ENCODE results near the gene HOXB6.

The HOXB6 gene

DNA sequence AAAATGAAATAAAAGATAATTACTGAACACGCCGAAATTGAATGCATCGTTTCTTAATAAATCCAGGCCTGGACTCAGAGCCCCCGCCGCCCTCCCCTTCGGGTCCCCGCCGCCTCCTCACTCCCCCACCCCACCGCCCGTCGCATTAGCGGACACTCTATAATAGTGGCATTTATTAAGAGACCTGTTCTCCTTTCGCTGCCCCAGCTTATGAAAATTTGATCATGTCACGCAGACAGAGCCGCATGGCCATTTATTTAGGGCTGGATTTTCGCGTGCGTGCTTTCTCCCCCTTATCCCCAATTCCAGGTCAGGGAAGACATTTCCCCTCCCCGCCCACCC, 53.6 kb downstream of the HOXB6 start:
- no peak for DNase-seq

DNA sequence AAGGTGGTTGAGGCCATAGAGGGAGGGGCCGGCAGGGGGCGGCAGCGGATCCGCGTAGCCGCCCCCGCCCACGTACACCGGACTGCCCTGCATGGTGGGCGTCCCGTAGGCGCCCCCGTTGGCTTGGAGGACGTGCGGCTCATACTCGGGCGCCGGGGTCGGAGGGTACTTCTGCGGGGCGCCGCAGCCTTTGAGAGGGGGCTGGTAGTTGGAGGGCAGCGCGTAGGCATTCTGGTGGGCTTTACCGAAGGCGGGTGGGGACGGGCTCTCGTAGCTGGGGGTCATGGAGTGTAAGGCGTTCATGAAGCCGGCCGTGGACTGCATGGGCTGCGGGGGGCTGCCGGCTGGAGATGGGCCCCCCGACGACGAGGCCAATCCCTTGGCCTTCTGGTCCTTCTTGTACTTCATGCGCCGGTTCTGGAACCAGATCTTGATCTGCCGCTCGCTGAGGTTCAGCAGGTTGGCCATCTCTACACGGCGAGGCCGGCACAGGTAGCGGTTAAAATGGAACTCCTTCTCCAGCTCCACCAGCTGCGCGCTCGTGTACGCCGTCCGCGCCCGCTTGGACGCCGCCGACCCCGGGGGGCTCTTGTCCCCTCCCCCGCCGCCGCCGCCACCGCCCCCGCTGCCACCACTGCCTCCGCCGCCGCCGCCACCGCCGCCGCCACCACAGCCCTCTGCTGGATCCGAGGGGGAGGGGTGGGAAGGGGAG, 54.1 kb downstream of the HOXB6 start:
- DNase-seq = peak; percentile 71

DNA sequence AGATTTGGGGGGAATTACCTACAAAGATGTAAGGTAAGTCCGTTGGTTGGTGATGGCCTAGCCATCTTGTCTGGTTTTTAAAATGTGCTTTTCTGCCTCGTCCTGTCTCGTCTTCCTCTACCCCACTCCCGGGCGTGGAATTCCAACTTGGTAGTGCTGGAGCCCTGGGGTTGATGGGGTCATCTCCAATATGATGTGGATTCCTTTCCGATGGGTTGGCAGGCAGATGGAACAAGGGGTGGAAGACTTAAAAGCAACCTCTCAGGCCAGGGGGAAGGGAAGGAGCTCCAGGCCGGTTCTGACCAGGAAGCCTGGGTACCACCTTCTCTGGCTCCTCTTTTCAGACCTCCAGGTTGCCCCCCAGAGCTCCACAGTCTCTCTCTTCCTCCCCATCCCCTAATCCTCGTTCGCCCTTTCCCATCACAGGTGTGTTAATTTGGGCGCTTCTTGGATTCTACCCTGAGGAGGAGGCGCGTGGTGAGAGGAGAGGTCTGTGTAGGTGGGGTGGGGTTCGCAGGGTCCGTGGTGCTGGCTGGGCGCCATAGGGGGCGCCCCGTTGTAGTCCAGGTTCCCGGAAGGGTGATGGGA, 54.8 kb downstream of the HOXB6 start:
- peak; percentile 58 for DNase-seq

DNA sequence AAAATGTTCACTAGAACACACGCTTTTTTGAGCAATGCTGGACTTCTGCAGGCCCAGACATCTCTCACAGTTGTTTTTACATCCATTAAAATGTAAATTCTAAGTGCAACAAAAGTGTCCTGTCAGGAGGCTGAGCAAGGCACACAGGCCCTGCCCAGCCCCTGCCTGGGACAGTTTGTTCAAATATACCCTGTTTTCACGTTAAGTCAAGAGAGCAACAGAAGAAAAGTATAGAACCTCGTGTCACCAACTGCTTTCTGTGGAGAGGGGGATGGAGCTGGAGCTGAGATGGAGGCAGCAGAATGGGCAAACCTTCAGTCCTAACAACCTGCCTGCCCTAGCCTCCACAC, 55.5 kb downstream of the HOXB6 start:
- no peak for DNase-seq

DNA sequence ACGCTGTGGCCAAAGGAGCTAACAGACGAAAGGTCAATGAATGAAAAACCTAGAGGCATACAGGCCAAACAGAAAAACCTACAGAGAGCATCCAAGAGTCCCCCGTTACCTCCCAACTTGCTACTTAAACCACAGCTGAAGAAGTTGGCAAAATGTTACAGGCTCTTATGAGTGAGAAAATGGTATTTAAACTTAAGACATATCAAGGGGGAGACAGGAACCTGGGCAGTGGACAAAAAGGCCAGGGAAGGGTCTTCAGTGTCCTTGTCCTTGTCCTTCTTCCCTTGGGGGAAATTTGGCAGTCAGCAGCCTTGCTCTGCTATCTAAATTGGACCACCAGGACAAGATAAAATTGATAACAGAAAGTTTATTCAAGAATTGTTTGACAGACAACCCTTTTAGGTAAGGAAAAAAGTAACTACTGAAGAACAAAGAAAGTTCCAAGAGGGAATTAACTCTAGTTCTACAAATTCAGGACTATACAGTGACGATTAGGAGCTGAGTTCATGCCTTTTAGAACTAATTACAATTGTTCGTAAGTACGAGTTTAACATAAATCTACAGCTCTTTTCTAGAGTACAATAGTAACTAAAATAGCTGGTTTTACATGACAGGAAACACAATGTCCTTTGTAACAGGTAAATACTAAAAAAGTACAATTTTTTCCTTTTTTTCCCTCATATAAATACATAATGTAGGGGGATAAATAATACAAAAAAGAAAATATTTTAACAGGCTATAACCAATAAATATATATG, 56.1 kb downstream of the HOXB6 start:
- DNase-seq = peak; percentile 49

DNA sequence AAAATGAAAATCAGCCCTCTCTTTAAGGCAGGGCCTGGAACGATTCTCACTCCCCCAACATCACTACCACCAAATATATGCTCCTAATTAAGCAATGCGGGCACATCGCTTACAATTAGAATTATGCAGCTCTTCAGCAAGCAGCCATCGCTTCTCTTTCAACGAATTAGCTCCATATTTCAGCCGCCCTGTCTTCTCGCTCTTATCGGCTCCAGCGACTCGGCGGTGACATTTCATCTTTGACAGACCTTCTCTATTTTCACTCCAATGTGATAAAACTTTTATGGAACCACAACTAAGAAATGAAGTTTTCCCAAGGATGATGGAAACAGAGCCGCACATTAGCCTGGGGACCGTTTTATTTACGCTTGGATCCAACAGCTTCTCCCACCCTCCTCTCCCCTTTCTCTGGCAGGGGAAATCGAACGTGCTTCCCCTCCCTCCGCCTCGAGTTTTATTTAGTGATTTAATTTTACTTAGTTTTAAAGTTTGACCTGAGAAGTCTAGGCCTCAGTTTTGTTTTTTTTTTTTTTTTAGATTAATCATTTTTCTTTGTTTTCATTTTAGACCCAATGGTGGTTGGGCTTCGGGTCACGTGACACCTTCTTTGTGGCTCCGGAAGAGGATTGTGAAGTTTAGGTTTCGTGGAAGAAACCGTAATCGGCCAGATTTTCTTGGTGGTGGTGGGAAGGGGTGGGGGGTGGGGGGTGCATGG, 56.8 kb downstream of the HOXB6 start:
- peak; percentile 52 for DNase-seq

DNA sequence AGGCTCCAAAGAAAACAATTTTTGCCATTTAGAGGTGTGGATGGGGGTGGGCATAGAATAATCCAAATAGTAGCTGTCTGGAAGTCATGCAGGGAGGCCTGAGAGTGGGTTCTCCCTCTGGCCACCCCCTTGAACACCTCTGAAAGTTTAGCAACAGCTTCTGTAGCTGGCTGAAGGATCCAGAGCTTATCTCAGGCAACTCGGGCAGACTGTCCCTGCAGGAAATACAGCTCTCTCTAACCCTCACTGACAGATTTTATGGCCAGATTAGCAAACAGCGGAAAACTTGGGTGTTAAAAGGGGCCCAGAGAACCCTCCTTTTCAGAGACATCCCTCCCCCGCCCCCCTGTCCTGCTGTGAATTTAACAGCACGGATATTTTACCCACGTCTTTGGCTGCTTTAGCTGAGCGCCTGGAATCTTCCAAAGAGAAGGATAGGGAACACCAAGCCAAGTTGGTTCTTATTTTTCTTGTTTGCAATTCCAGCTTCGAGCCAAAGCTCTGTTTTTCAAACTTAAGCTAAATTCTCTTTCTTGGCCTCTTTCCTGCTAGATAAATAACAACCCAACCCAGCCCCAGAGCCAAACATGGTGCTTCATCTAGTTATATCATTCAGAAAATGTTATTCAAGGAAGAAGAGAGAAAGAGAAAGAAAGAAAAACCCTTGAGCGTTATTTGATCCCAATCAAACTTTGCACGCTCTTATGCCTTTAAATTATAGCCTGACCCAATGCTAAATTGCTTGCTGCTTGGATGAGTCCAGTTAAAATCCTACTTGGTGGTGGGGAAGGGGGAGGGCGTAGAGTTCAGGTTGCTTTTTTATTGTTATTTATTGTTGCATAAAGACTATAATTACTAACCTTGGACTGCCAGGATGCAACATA, 57.6 kb downstream of the HOXB6 start:
- peak; percentile 73 for DNase-seq

DNA sequence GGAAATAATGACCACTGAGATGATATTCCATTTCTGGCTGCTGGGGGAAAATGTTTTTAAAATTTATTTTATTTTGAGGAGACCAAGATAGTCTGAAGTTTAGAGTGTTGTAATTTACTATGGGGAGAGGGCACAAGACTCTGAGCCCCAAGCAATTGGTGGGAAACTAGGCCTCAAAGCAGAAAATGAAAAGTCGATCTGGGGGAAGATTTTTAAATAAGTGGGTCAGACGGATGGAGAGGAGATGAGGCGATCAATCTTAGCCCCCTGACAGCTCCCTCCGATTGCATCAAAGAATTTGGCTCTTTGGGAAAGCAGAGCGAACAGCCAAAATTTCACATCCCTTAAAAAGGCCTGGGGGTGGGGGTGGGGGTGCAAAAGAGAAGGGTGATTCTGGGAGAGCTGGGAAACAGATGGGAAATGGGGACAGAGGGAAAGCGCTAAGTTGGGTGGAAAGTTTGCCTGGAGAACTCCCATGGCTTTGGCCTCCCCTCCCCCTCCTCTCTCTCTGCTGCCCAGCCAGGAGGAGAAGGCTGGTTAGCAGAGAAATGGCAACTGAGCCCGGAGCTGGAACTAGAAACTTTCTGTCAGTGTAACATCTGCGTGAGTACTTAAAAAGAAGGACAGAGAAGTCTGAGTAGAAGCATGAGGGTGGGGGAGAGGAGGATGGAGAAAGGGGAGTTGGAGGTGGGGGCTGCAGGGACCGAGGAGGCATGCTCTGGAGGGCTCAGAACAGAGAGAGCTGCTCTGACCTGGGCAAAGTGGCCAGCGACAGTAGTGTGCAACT, 58.5 kb downstream of the HOXB6 start:
- DNase-seq = peak; percentile 85

Measured in islet precursor cell (in vitro differentiated cells).